ENCODE results near the gene FMN1.

DNA sequence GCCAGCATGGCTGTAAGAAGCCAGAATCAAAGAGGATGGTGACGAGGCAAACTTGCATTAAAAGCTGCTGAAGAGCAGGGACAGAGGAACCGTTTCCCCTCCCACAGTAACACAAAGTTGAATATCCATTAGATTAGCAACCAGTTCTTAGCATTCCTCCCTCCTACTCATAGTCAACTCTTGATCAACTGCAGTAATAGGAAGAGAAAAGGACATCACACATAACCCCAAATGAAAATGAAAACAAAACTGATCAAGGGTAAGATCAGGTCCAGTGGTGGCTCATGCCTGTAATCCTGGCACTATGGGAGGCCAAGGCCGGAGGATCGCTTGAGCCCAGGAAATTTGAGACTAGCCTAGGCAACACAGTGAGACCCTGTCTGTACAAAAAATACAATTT lies 311.6 kb downstream of the FMN1 start:
- TF ChIP-seq, protein P1, sequence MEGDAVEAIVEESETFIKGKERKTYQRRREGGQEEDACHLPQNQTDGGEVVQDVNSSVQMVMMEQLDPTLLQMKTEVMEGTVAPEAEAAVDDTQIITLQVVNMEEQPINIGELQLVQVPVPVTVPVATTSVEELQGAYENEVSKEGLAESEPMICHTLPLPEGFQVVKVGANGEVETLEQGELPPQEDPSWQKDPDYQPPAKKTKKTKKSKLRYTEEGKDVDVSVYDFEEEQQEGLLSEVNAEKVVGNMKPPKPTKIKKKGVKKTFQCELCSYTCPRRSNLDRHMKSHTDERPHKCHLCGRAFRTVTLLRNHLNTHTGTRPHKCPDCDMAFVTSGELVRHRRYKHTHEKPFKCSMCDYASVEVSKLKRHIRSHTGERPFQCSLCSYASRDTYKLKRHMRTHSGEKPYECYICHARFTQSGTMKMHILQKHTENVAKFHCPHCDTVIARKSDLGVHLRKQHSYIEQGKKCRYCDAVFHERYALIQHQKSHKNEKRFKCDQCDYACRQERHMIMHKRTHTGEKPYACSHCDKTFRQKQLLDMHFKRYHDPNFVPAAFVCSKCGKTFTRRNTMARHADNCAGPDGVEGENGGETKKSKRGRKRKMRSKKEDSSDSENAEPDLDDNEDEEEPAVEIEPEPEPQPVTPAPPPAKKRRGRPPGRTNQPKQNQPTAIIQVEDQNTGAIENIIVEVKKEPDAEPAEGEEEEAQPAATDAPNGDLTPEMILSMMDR (IDR thresholded peaks at IDR 0.05) = no peak
- TF ChIP-seq POLR2A (IDR thresholded peaks at IDR 0.05) = no peak
- TF ChIP-seq POLR2AphosphoS5 (IDR thresholded peaks at IDR 0.05) = no peak
- TF ChIP-seq EP300 (IDR thresholded peaks at IDR 0.05) = no peak

Data from upper lobe of left lung (tissue), 4 donors.